B cell (primary cell): ENCODE data around the gene EPB41L3. TPM values are rescaled to one million over a fixed set of nuclear protein-coding genes. Genes with fewer than 3 reads are reported as not detected.

Experiments used
- ATAC-seq: fragments of 200-7000 bp; cut with Tn5 transposase; one replicate; pipeline ENCODE4 v1.10.0; 2021; ENCODE audit warnings: low read depth, mild to moderate bottlenecking, moderate number of reproducible peaks, moderate library complexity
- CTCF ChIA-PET: fragments of 350-600 bp; sonication (Branson Sonifier 250); formaldehyde crosslinking; loops from one replicate; lab custom pipeline; 2021; ENCODE audit warnings: antibody characterized with exemption, inconsistent platforms; lab: Charles Lee
- POLR2A ChIA-PET: fragments of 350-600 bp; sonication (Branson Sonifier 250); formaldehyde crosslinking; loops from one replicate; lab custom pipeline; 2021; ENCODE audit warnings: antibody characterized with exemption; lab: Charles Lee
- DNase-seq: peaks from one replicate; pipeline ENCODE4 v3.0.0; 2013
- H2AFZ ChIP-seq: 2 replicates; pipeline ENCODE4 v1.6.1; 2012; ENCODE audit warnings: mild to moderate bottlenecking, low read depth, low read length; ENCODE audit not compliant: insufficient read depth, poor library complexity, severe bottlenecking
- H3K27ac ChIP-seq, 2 donors: 1 replicate in 1 of 2; 2 replicates in 1 of 2; pipeline ENCODE4 v1.5.1; 2012 to 2013; ENCODE audit warnings: low read length in 2 of 2, mild to moderate bottlenecking in 2 of 2, moderate library complexity in 1 of 2
- H3K27me3 ChIP-seq, 4 experiments: fragments of 200-600 bp in 1 of 4; sonication (generic) in 1 of 4; replicated peaks in 1 of 4; 1 replicate in 2 of 4; 2 replicates in 2 of 4; pipeline versions ENCODE4 v1.6.1 to v1.7.0; 2013 to 2016; ENCODE audit warnings: low read length in 3 of 4, mild to moderate bottlenecking in 2 of 4, mixed read lengths in 1 of 4, moderate library complexity in 1 of 4; ENCODE audit not compliant: insufficient read depth in 4 of 4, control insufficient read depth in 3 of 4; ENCODE audit errors: control extremely low read depth in 1 of 4
- H3K36me3 ChIP-seq, 2 experiments: replicated peaks in 1 of 2; 1 replicate in 1 of 2; 2 replicates in 1 of 2; pipeline versions ENCODE4 v1.6.1 to v1.7.1; 2013; ENCODE audit warnings: low read length in 1 of 2; ENCODE audit not compliant: insufficient read depth in 2 of 2, control insufficient read depth in 1 of 2; ENCODE audit errors: control extremely low read depth in 1 of 2, extremely low read depth in 1 of 2
- H3K4me1 ChIP-seq, 2 donors: fragments of 200-600 bp in 1 of 2; sonication (generic) in 1 of 2; 1 replicate in 1 of 2; 2 replicates in 1 of 2; pipeline versions ENCODE4 v1.5.1 to v1.6.1; 2013 to 2017; ENCODE audit warnings: low read length in 2 of 2; ENCODE audit not compliant: control insufficient read depth in 2 of 2, insufficient read depth in 2 of 2
- H3K4me2 ChIP-seq: replicated peaks from 2 replicates; pipeline ENCODE3; 2012; ENCODE audit warnings: mild to moderate bottlenecking, low read depth, low read length; ENCODE audit not compliant: poor library complexity, severe bottlenecking
- H3K4me3 ChIP-seq, 5 experiments: fragments of 200-600 bp in 1 of 5; sonication (generic) in 1 of 5; 1 replicate in 3 of 5; 2 replicates in 2 of 5; pipeline versions ENCODE4 v1.5.1 to v1.7.0; 2011 to 2016; ENCODE audit warnings: low read length in 4 of 5, mild to moderate bottlenecking in 4 of 5, low read depth in 2 of 5, control low read depth in 1 of 5, moderate library complexity in 1 of 5; ENCODE audit not compliant: insufficient read depth in 1 of 5; ENCODE audit errors: control extremely low read depth in 1 of 5, extremely low read depth in 1 of 5
- H3K79me2 ChIP-seq: fragments of 200-600 bp; sonication (generic); one replicate; pipeline ENCODE4 v1.6.0; 2016; ENCODE audit warnings: low read length; ENCODE audit not compliant: control insufficient read depth, insufficient read depth
- H3K9ac ChIP-seq: fragments of 200-600 bp; sonication (generic); 2 replicates; pipeline ENCODE4 v1.6.1; 2017; ENCODE audit warnings: mild to moderate bottlenecking, low read length, moderate library complexity
- H3K9me3 ChIP-seq, 3 donors: one replicate each; pipeline versions ENCODE4 v1.6.1 to v1.7.1; 2013; ENCODE audit warnings: low read length in 2 of 3; ENCODE audit not compliant: control insufficient read depth in 2 of 3, insufficient read depth in 1 of 3; ENCODE audit errors: control extremely low read depth in 1 of 3
- H4K20me1 ChIP-seq: 2 replicates; pipeline ENCODE4 v1.6.0; 2012; ENCODE audit warnings: mild to moderate bottlenecking, low read length; ENCODE audit not compliant: insufficient read depth, control insufficient read depth, poor library complexity, severe bottlenecking
- H3K27ac Mint-ChIP-seq: one replicate; pipeline ENCODE4 v1.8.0; 2021; ENCODE audit warnings: mixed read lengths
- H3K27me3 Mint-ChIP-seq: one replicate; pipeline ENCODE4 v1.8.0; 2021; ENCODE audit warnings: mixed read lengths
- H3K4me1 Mint-ChIP-seq: one replicate; pipeline ENCODE4 v1.8.0; 2021; ENCODE audit warnings: mixed read lengths
- H3K4me3 Mint-ChIP-seq: one replicate; pipeline ENCODE4 v1.8.0; 2021; ENCODE audit warnings: mixed read lengths
- H3K9me3 Mint-ChIP-seq: one replicate; pipeline ENCODE4 v1.8.0; 2022; ENCODE audit warnings: mixed read lengths; ENCODE audit not compliant: insufficient read depth
- CTCF ChIP-seq: fragments of 200-600 bp; IDR thresholded peaks from one replicate; pipeline ENCODE4 v1.8.0; 2022; ENCODE audit warnings: antibody characterized with exemption, mild to moderate bottlenecking
- EZH2 ChIP-seq: IDR thresholded peaks from 2 replicates; pipeline ENCODE4 v1.6.1; 2012; ENCODE audit warnings: borderline replicate concordance, low read depth, mild to moderate bottlenecking, moderate library complexity, low read length; ENCODE audit not compliant: insufficient read depth, poor library complexity, severe bottlenecking
- WGBS: methylation state at CpG from one replicate; pipeline ENCODE4 v1.1.5; 2013; ENCODE audit warnings: missing lambda C conversion rate; ENCODE audit not compliant: insufficient coverage; 5-methylcytosine and 5-hydroxymethylcytosine counted together
- intact Hi-C: fragments of 100-400 bp; cut with micrococcal nuclease; formaldehyde crosslinking; loops from one replicate; pipeline ENCODE4 v1.10.0; 2022
- polyA plus RNA-seq: library from polyadenylated mRNA; depleted of rRNA; stranded (reverse); fragments of >200 nt; gene quantifications from 2 replicates; pipeline ENCODE4 v1.2.3, GENCODE V29; 2012
- total RNA-seq, 2 donors: library from RNA; stranded (reverse); fragments of 120-200 nt in 1 of 2; gene quantifications; 1 replicate in 1 of 2; 2 replicates in 1 of 2; pipeline versions ENCODE4 v1.2.3 to v1.2.4, GENCODE V29; 2013 to 2022

The EPB41L3 gene
- total and polyA plus RNA-seq, 2 donors (not counting 1 experiment from before 2014, with no cell fraction given) = 0.57 to 0.58 TPM

GRCh38 chr18:5582849-5583681, 39.3 kb upstream of the EPB41L3 start:
- DNase-seq = no peak
- no peak overlapping the region for H3K27ac Mint-ChIP-seq
- H3K4me1 Mint-ChIP-seq = no peaks in the 10 kb centered on the region
- no peak overlapping the region for H2AFZ ChIP-seq
- no peaks in the 10 kb centered on the region for H4K20me1 ChIP-seq
- no peaks in the 10 kb centered on the region for H3K79me2 ChIP-seq
- H3K27me3 Mint-ChIP-seq = no peaks in the 10 kb centered on the region
- H3K4me2 ChIP-seq = no peak overlapping the region
- CTCF ChIA-PET = interaction anchor here (1.1 kb wide), 1 partner anchor 22 kb away, joined by 3 read pairs; no protein-coding TSS in a partner anchor
- H3K27ac ChIP-seq = no peak overlapping the region
- no peaks in the 10 kb centered on the region for H3K27me3 ChIP-seq
- intact Hi-C loops = no loop called here
- H3K36me3 ChIP-seq = no peaks in the 10 kb centered on the region
- no peak for ATAC-seq
- H3K4me1 ChIP-seq = no peaks in the 10 kb centered on the region
- H3K4me3 Mint-ChIP-seq = no peak overlapping the region
- no peaks in the 10 kb centered on the region for H3K9me3 Mint-ChIP-seq
- 79% methylated on average over 6 of the region's 10 CpGs for WGBS
- POLR2A ChIA-PET = no interaction called here
- H3K9ac ChIP-seq = no peak overlapping the region
- TF ChIP-seq CTCF (no peak), EZH2 (no peak)
- no peak overlapping the region for H3K4me3 ChIP-seq
- no peaks in the 10 kb centered on the region for H3K9me3 ChIP-seq

- no peak for ATAC-seq
- no peak overlapping the region for H2AFZ ChIP-seq
- no peaks in the 10 kb centered on the region for H3K79me2 ChIP-seq
- no peak overlapping the region for H3K4me2 ChIP-seq
- H3K4me1 ChIP-seq = no peaks in the 10 kb centered on the region
- no peak overlapping the region for H3K4me3 Mint-ChIP-seq
- H3K4me3 ChIP-seq = no peak overlapping the region
- ChIA-PET POLR2A (no interaction called here), CTCF (interaction anchor here (1.1 kb wide), 1 partner anchor 23 kb away, joined by 3 read pairs; no protein-coding TSS in a partner anchor)
- H4K20me1 ChIP-seq = no peaks in the 10 kb centered on the region
- TF ChIP-seq EZH2 (no peak), CTCF (no peak)
- H3K27me3 Mint-ChIP-seq = no peaks in the 10 kb centered on the region
- H3K27ac Mint-ChIP-seq = no peak overlapping the region
- no peaks in the 10 kb centered on the region for H3K36me3 ChIP-seq
- H3K9me3 Mint-ChIP-seq = no peaks in the 10 kb centered on the region
- no peaks in the 10 kb centered on the region for H3K27me3 ChIP-seq
- no peak for DNase-seq
- no peaks in the 10 kb centered on the region for H3K9me3 ChIP-seq
- H3K9ac ChIP-seq = no peak overlapping the region
- 84% methylated on average over 4 of the region's 5 CpGs for whole genome bisulfite sequencing
- H3K27ac ChIP-seq = no peak overlapping the region
- intact Hi-C loops = no loop called here
- no peaks in the 10 kb centered on the region for H3K4me1 Mint-ChIP-seq
Observed at GRCh38 chr18:5582076-5582475, 38.3 kb upstream of the EPB41L3 start.
